GM23248 (cell line): ENCODE results near the gene NSD2.

Source experiments
- EZH2 ChIP-seq: fragments of 200-600 bp; sonication (generic); IDR thresholded peaks from 2 replicates; pipeline ENCODE4 v1.6.1; 2018; ENCODE audit warnings: antibody characterized with exemption, mild to moderate bottlenecking; ENCODE audit not compliant: insufficient read depth, poor library complexity, severe bottlenecking
- EZH2phosphoT487 ChIP-seq: fragments of 200-600 bp; sonication (generic); IDR thresholded peaks from 2 replicates; pipeline ENCODE4 v1.6.1; 2018; ENCODE audit warnings: antibody characterized with exemption, moderate library complexity, mild to moderate bottlenecking, low read depth; ENCODE audit not compliant: insufficient read depth

GRCh38 chr4:1948232-1948631 is 77.0 kb downstream of the NSD2 start:
- TF ChIP-seq EZH2 (no peak), EZH2phosphoT487 (no peak)
